ENCODE measurements around the gene ADD3. TPM values are rescaled to one million over a fixed set of nuclear protein-coding genes. Genes with fewer than 3 reads are reported as not detected.
A peak's percentile ranks its signal among the peaks of the same experiment; 100 is the strongest.

The ADD3 gene, protein sequence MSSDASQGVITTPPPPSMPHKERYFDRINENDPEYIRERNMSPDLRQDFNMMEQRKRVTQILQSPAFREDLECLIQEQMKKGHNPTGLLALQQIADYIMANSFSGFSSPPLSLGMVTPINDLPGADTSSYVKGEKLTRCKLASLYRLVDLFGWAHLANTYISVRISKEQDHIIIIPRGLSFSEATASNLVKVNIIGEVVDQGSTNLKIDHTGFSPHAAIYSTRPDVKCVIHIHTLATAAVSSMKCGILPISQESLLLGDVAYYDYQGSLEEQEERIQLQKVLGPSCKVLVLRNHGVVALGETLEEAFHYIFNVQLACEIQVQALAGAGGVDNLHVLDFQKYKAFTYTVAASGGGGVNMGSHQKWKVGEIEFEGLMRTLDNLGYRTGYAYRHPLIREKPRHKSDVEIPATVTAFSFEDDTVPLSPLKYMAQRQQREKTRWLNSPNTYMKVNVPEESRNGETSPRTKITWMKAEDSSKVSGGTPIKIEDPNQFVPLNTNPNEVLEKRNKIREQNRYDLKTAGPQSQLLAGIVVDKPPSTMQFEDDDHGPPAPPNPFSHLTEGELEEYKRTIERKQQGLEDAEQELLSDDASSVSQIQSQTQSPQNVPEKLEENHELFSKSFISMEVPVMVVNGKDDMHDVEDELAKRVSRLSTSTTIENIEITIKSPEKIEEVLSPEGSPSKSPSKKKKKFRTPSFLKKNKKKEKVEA
- total RNA-seq (100 to 1,000 TPM; 113 to 146 (median 124) TPM), polyA plus RNA-seq (47.4 TPM)
- long read RNA-seq, donor 1, full-length matches to known transcripts, result 285 of 352 reads
- long read RNA-seq, donor 1, partial matches to known transcripts, result 12 of 352 reads
- long read RNA-seq, donor 1, other reads (novel, unspliced or antisense), result 55 of 352 reads
- long read RNA-seq, donor 2, full-length matches to known transcripts, result 97 of 129 reads
- long read RNA-seq, donor 2, partial matches to known transcripts, result 10 of 129 reads
- long read RNA-seq, donor 2, other reads (novel, unspliced or antisense), result 22 of 129 reads
- long read RNA-seq, donor 3, full-length matches to known transcripts, result 493 of 657 reads
- long read RNA-seq, donor 3, partial matches to known transcripts, result 42 of 657 reads
- long read RNA-seq, donor 3, other reads (novel, unspliced or antisense), result 122 of 657 reads
- long read RNA-seq, donor 4, full-length matches to known transcripts, result 78 of 103 reads
- long read RNA-seq, donor 4, partial matches to known transcripts, result 6 of 103 reads
- long read RNA-seq, donor 4, other reads (novel, unspliced or antisense), result 19 of 103 reads

GRCh38 chr10:110007701-110008517 lies at the start of gene ADD3:
ADD3 (plus strand) TSS chr10:110007984; CDS start chr10:110100654, 92,670 bp downstream.
- intact Hi-C loops (cut with DNase I), result loop anchor here (10.0 kb wide), 2 partner anchors 83 to 113 kb away; partner anchors contain the start of gene XPNPEP1 (in 1 of the 4)
- Histone ChIP-seq H3K27me3 (ENCODE audit: control insufficient read depth, insufficient read depth) (no peaks in the 10 kb centered on the region), H3K4me3 (ENCODE audit: low read length) (peak within 1 kb of the TSS; percentile 98), H3K4me1 (ENCODE audit: control insufficient read depth, insufficient read depth, low read length) (peaks cover 2% of the 10 kb centered on the region), H3K9me3 (ENCODE audit: control insufficient read depth, low read length) (no peaks in the 10 kb centered on the region), H3K27ac (ENCODE audit: low read length) (peak within 1 kb of the TSS; percentile 92)
- under 1% methylated on average over 83 of the region's 83 CpGs for WGBS
- ATAC-seq, result peak; percentile 95
- peak; percentile 97 to 99 (median 99) for DNase-seq

- Histone ChIP-seq H3K27me3 (ENCODE audit: control insufficient read depth, insufficient read depth) (no peaks in the 10 kb centered on the region), H3K27ac (ENCODE audit: low read length) (no peak overlapping the region), H3K9me3 (ENCODE audit: control insufficient read depth, low read length) (no peaks in the 10 kb centered on the region), H3K4me3 (ENCODE audit: low read length) (no peak overlapping the region), H3K4me1 (ENCODE audit: control insufficient read depth, insufficient read depth, low read length) (no peaks in the 10 kb centered on the region)
- 87% methylated on average over 2 of the region's 2 CpGs for WGBS
- intact Hi-C loops (cut with DNase I), result loop anchor here in 1 of 4 donors (10.0 kb wide), 1 partner anchor 73 kb away; no protein-coding TSS in a partner anchor
- DNase-seq, result no peak
- no peak for ATAC-seq
Observed at GRCh38 chr10:109958059-109958458, 49.7 kb upstream of the ADD3 start.

GRCh38 chr10:109959259-109960145 lies 48.3 kb upstream of the ADD3 start:
- Histone ChIP-seq H3K27me3 (ENCODE audit: control insufficient read depth, insufficient read depth) (no peaks in the 10 kb centered on the region), H3K4me3 (ENCODE audit: low read length) (no peak overlapping the region), H3K9me3 (ENCODE audit: control insufficient read depth, low read length) (no peaks in the 10 kb centered on the region), H3K4me1 (ENCODE audit: control insufficient read depth, insufficient read depth, low read length) (no peaks in the 10 kb centered on the region), H3K27ac (ENCODE audit: low read length) (no peak overlapping the region)
- intact Hi-C loops (cut with DNase I), result loop anchor here in 1 of 4 donors (10.0 kb wide), 1 partner anchor 75 kb away; no protein-coding TSS in a partner anchor
- no peak for DNase-seq
- ATAC-seq, result no peak
- WGBS, result 83% methylated on average over 8 of the region's 8 CpGs

DNA sequence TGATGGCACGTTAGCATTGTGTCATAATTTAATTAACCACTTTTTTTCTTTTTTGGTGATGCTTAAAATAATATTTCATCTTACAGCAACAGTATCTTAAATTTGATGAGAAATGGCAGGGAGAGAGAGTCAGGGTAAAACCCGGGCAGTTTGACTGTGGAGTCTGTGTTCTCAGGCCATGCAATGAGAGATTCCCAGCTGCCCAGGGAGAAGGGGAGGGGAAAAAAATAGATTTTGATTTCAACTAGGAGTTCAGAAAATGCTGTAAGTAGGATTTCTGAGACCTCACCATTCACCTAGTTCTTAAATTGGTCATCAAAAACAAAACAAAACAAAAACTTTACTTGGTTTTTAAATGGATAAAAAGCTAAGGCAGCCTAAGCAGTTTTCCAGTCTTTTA lies 47.1 kb upstream of the ADD3 start:
- 52% methylated on average over 2 of the region's 2 CpGs for WGBS
- no peaks in the 10 kb centered on the region for H3K27me3 ChIP-seq (ENCODE audit: control insufficient read depth, insufficient read depth)
- H3K9me3 ChIP-seq (ENCODE audit: control insufficient read depth, low read length), result no peaks in the 10 kb centered on the region
- H3K4me1 ChIP-seq (ENCODE audit: control insufficient read depth, insufficient read depth, low read length), result no peaks in the 10 kb centered on the region
- no peak for ATAC-seq
- no peak overlapping the region for H3K4me3 ChIP-seq (ENCODE audit: low read length)
- DNase-seq, result no peak
- intact Hi-C loops (cut with DNase I), result no loop called here
- H3K27ac ChIP-seq (ENCODE audit: low read length), result no peak overlapping the region

GRCh38 chr10:109961174-109962001 lies 46.4 kb upstream of the ADD3 start:
- peak overlapping the region; percentile 25 for H3K27ac ChIP-seq (ENCODE audit: low read length)
- intact Hi-C loops (cut with DNase I), result no loop called here
- H3K4me3 ChIP-seq (ENCODE audit: low read length), result no peak overlapping the region
- H3K4me1 ChIP-seq (ENCODE audit: control insufficient read depth, insufficient read depth, low read length), result no peaks in the 10 kb centered on the region
- no peaks in the 10 kb centered on the region for H3K9me3 ChIP-seq (ENCODE audit: control insufficient read depth, low read length)
- no peak for ATAC-seq
- DNase-seq, result no peak
- 60% methylated on average over 5 of the region's 5 CpGs for WGBS
- H3K27me3 ChIP-seq (ENCODE audit: control insufficient read depth, insufficient read depth), result no peaks in the 10 kb centered on the region

DNA sequence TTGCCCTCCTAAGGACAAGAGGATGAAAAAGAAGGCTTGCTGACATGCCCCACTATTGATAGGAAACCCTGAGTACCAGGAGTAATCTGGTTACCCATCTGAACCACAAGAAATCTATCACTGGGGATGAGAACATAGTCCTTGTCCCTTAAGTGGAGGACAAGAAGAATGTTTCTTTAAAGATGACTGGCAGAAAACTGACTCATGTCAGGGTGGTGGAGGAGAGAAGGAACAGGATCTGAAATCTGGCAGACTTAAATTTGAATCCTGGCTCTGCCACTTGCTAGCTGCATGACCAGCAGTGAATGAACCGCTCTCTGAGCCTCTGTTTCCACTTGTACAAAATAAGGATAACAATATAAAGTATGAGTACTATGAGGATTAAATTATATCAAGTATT lies 45.5 kb upstream of the ADD3 start:
- intact Hi-C loops (cut with DNase I), result no loop called here
- WGBS, result 65% methylated on average over 1 of the region's 1 CpG
- Histone ChIP-seq H3K27me3 (ENCODE audit: control insufficient read depth, insufficient read depth) (no peaks in the 10 kb centered on the region), H3K4me3 (ENCODE audit: low read length) (no peak overlapping the region), H3K27ac (ENCODE audit: low read length) (peak overlapping the region; percentile 25), H3K9me3 (ENCODE audit: control insufficient read depth, low read length) (no peaks in the 10 kb centered on the region), H3K4me1 (ENCODE audit: control insufficient read depth, insufficient read depth, low read length) (peaks cover 4% of the 10 kb centered on the region)
- DNase-seq (no peak), ATAC-seq (no peak)

GRCh38 chr10:109963439-109963838 lies 44.3 kb upstream of the ADD3 start:
- Histone ChIP-seq H3K27ac (ENCODE audit: low read length) (no peak overlapping the region), H3K4me3 (ENCODE audit: low read length) (no peak overlapping the region), H3K9me3 (ENCODE audit: control insufficient read depth, low read length) (no peaks in the 10 kb centered on the region), H3K27me3 (ENCODE audit: control insufficient read depth, insufficient read depth) (no peaks in the 10 kb centered on the region), H3K4me1 (ENCODE audit: control insufficient read depth, insufficient read depth, low read length) (peaks cover 7% of the 10 kb centered on the region)
- 70% methylated on average over 5 of the region's 5 CpGs for WGBS
- ATAC-seq (no peak), DNase-seq (no peak)
- intact Hi-C loops (cut with DNase I), result no loop called here

- 92% methylated on average over 10 of the region's 10 CpGs for WGBS
- H3K27me3 ChIP-seq (ENCODE audit: control insufficient read depth, insufficient read depth), result no peaks in the 10 kb centered on the region
- peaks cover 10% of the 10 kb centered on the region for H3K4me1 ChIP-seq (ENCODE audit: control insufficient read depth, insufficient read depth, low read length)
- DNase-seq (no peak), ATAC-seq (no peak)
- H3K9me3 ChIP-seq (ENCODE audit: control insufficient read depth, low read length), result no peaks in the 10 kb centered on the region
- intact Hi-C loops (cut with DNase I), result no loop called here
- no peak overlapping the region for H3K27ac ChIP-seq (ENCODE audit: low read length)
- no peak overlapping the region for H3K4me3 ChIP-seq (ENCODE audit: low read length)
Observed at GRCh38 chr10:109964318-109964717, 43.5 kb upstream of the ADD3 start.
